Chondrocyte (in vitro differentiated cells): ENCODE data around the gene USP15. TPM values are rescaled to one million over a fixed set of nuclear protein-coding genes. Genes with fewer than 3 reads are reported as not detected.

Experiments used
- DNase-seq: peaks from one replicate; pipeline ENCODE4 v3.0.0; 2021; ENCODE audit warnings: mixed read lengths, low spot score
- H3K27ac Mint-ChIP-seq: one replicate; pipeline ENCODE4 v1.8.0; 2021; ENCODE audit warnings: mild to moderate bottlenecking, moderate library complexity, mixed read lengths; ENCODE audit not compliant: unreplicated experiment
- H3K27me3 Mint-ChIP-seq: 2 replicates; pipeline ENCODE4 v1.8.0; 2021; ENCODE audit warnings: low read depth, mixed read lengths
- H3K36me3 Mint-ChIP-seq: 2 replicates; pipeline ENCODE4 v1.8.0; 2021; ENCODE audit warnings: low read depth, mixed read lengths
- H3K4me1 Mint-ChIP-seq: 2 replicates; pipeline ENCODE4 v1.8.0; 2021; ENCODE audit warnings: low read depth, mild to moderate bottlenecking, mixed read lengths
- H3K4me3 Mint-ChIP-seq: one replicate; pipeline ENCODE4 v1.8.0; 2021; ENCODE audit warnings: mild to moderate bottlenecking, moderate library complexity, mixed read lengths; ENCODE audit not compliant: unreplicated experiment
- H3K9me3 Mint-ChIP-seq: 2 replicates; pipeline ENCODE4 v1.8.0; 2021; ENCODE audit warnings: low read depth, mixed read lengths
- total RNA-seq: library from RNA; stranded (reverse); gene quantifications from 3 replicates; pipeline ENCODE4 v1.2.1, GENCODE V29; 2021
- TF ChIP-seq, protein P1 (sequence below): fragments of 200-600 bp; sonication (generic); IDR thresholded peaks from 2 replicates; pipeline ENCODE4 v1.5.0; 2021; ENCODE audit warnings: antibody characterized with exemption, mild to moderate bottlenecking, moderate library complexity

The USP15 gene
- total RNA-seq, 1 donor from 2014 or later = 48.2 TPM

DNA sequence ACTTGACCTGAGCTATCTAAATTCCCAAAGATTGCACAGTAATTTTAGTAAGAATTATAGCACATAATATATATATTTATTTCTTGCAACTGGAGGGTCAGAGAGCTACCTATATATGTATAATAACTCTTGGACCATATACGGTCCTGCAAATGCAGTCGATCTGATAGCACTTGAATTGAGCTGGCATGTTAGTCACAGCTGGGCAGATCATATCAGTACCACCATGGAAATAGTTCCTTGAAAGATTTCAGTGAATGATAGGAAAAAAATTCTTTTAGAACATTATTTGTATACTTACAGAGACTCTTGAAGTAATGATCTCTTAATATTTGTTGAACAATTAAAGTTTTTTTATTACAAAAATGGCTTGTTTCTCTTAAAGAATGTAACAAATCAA is 111.9 kb downstream of the USP15 start:
- Mint-ChIP-seq H3K4me3 (no peak overlapping the region), H3K27me3 (no peaks in the 10 kb centered on the region), H3K27ac (no peak overlapping the region), H3K4me1 (peaks cover 25% of the 10 kb centered on the region), H3K36me3 (peaks cover 10% of the 10 kb centered on the region), H3K9me3 (no peaks in the 10 kb centered on the region)
- TF ChIP-seq, protein P1, sequence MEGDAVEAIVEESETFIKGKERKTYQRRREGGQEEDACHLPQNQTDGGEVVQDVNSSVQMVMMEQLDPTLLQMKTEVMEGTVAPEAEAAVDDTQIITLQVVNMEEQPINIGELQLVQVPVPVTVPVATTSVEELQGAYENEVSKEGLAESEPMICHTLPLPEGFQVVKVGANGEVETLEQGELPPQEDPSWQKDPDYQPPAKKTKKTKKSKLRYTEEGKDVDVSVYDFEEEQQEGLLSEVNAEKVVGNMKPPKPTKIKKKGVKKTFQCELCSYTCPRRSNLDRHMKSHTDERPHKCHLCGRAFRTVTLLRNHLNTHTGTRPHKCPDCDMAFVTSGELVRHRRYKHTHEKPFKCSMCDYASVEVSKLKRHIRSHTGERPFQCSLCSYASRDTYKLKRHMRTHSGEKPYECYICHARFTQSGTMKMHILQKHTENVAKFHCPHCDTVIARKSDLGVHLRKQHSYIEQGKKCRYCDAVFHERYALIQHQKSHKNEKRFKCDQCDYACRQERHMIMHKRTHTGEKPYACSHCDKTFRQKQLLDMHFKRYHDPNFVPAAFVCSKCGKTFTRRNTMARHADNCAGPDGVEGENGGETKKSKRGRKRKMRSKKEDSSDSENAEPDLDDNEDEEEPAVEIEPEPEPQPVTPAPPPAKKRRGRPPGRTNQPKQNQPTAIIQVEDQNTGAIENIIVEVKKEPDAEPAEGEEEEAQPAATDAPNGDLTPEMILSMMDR = no peak
- no peak for DNase-seq

DNA sequence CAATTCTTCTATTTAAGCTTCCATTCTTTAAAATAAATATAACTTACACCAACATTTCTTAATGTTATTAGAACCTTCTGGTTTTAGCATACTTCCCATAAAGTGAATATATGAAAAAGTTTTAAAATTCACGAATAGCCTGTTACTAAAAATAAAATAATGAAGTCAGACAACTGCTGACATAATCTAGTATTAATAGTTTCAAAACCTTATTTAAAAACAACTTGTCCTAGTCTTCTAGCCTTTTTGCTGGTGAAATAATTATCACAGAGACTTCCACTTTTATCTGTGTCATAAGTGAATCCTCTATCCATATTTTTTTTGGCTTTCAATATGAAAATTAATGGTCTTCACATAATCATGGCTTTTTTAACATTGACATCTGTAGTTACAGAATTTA is 112.6 kb downstream of the USP15 start:
- no peak for DNase-seq
- Mint-ChIP-seq H3K9me3 (no peaks in the 10 kb centered on the region), H3K4me1 (peaks cover 25% of the 10 kb centered on the region), H3K27ac (peak overlapping the region; percentile 89), H3K36me3 (peaks cover 9% of the 10 kb centered on the region), H3K27me3 (no peaks in the 10 kb centered on the region), H3K4me3 (no peak overlapping the region)
- TF ChIP-seq, protein P1 = no peak

DNA sequence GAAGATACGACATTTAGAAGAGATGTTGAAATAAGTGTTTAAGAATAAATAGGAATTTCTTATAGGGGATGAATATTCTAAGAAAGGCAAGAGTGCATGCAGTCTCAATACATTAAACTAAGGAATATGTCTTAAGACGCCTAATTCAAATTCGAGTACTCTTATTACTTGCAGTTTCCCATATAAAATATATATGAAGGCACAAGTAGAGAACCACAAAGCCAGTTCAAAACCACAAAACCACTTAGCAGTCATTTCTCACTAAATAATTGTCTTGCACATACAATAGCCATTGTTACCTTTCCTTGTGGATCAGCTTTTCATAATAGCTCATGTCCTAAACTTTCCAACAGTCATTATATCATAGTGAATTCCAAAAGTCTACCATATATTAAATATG is 115.4 kb downstream of the USP15 start:
- Mint-ChIP-seq H3K4me3 (no peak overlapping the region), H3K27ac (no peak overlapping the region), H3K36me3 (peaks cover 5% of the 10 kb centered on the region), H3K9me3 (no peaks in the 10 kb centered on the region), H3K27me3 (no peaks in the 10 kb centered on the region), H3K4me1 (peaks cover 27% of the 10 kb centered on the region)
- TF ChIP-seq, protein P1 = no peak
- no peak for DNase-seq

DNA sequence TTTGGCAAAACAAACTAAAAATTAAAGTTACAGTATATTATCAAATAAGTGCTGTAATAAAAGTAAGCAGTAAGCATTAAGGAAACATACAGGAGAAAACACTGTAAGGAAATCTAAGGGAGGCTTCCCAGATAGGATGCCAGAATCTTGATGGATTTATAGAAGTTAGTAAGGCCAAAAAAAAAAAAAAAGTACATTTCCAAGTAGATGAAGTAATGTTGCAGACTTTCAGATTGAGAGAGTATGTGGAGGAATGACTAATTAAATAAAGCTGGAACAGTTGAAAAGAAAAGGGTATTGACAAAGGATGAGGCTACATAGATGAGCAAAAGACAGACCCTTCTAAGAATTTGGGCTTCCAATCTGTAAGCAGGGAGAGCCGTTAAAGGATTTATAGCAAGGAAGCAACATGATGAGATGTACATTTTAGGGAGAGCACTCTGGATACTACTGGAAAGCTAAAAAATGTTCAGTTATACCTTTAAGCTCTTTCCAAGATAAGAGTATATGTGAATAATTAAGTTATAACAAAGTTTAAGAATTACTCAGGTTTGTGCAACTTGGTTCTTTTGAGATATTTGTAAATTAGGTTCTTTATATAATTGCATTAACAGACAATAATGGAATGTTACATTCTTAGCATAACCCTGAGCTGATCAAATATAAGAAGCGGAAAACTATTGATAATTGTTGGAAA is 119.0 kb downstream of the USP15 start:
- DNase-seq = no peak
- TF ChIP-seq, protein P1 = no peak
- peaks cover 8% of the 10 kb centered on the region for H3K4me1 Mint-ChIP-seq

DNA sequence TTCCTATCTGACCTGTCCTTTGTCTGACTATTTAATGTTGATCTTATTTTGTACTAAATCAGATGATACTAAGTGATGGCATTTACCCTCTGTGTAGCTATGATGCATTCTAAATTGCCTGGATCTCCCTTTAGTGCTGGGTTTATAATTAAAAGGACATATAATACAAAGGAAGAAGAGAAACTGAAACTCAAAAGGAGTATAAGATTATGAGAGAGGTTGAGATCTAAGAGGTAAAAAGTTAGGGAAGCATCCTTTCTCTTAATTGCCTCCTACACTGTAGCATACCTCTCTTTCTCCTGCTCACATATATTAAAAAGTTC is 119.5 kb downstream of the USP15 start:
- no peak for DNase-seq
- H3K9me3 Mint-ChIP-seq = no peaks in the 10 kb centered on the region
- no peak overlapping the region for H3K27ac Mint-ChIP-seq
- H3K36me3 Mint-ChIP-seq = peaks cover 5% of the 10 kb centered on the region
- peaks cover 4% of the 10 kb centered on the region for H3K4me1 Mint-ChIP-seq
- TF ChIP-seq, protein P1 = no peak
- H3K4me3 Mint-ChIP-seq = no peak overlapping the region
- H3K27me3 Mint-ChIP-seq = no peaks in the 10 kb centered on the region

More for the DNA sequence above, 119.0 kb downstream of the USP15 start:
- no peaks in the 10 kb centered on the region for H3K27me3 Mint-ChIP-seq
- peaks cover 5% of the 10 kb centered on the region for H3K36me3 Mint-ChIP-seq
- H3K9me3 Mint-ChIP-seq = no peaks in the 10 kb centered on the region
- H3K4me3 Mint-ChIP-seq = no peak overlapping the region
- H3K27ac Mint-ChIP-seq = no peak overlapping the region
